GM18526 (cell line): ENCODE results near the gene ST6GAL1.

Experiments
- POLR2A ChIP-seq: IDR thresholded peaks from 3 replicates; pipeline ENCODE4 v1.6.1; 2011; ENCODE audit not compliant: insufficient read length; ENCODE audit errors: extremely low read depth

Gene ST6GAL1

DNA sequence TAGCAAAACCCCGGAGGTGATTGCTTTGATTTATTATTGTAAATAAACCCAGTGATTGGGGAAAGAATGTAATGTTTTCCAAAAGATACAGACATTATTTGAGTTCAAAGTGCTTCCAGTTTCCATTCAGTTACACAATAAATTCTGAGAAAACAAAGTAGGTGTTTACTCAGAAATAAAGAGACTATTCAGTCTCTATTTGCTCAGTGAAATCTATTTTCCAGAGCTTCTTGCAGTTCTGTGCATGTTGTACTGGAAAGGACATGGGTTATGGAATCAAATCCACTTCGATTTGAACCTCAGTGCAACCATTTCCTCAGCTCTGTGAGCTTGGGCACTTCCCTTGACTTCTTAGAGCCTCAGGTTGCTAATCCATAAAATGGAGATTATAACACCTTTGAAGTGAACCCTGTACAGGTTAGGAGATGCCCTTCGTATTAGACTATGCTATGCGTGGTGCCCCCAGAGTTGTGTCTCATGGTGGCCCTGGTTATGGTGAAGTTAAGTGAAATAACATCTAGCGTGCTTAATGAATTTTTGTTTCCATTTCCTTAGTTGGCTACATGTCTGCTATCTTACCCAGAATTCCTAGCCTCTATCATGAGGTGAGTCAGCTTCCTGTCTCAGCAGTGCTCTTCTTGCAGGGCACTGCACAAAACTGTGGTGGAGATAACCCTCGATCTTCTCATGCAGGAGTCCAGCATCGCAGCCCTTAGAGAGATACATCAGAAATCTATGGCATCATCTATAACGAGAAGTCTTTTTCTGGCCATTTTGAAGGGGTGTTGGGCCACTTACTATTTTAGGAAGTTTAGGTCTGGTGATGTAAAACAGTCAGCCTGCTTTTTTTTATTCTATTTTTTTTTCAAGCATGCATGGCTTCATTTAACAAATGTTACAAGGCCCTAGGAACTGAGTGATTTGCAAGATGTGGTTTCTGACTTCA lies 111.3 kb downstream of the ST6GAL1 start:
- no peak for TF ChIP-seq POLR2A

DNA sequence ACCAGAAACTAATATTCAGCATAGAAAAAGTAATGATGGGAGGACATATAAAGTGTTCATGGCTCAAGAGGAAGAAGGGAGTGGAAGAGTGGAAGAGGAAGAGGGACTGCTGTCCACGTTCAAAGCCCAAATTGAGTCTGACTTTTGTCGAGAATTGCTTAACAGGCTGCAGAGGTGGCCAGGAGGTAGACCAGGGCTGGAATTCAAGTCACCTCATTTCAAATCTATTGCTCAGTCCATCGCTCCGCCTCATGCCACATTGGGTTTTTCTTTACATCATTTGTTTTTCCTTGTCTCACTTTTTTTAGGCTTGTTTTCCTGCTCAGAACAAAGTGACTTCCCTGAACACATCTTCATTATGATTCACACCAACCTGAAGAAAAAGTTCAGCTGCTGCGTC lies 112.0 kb downstream of the ST6GAL1 start:
- TF ChIP-seq POLR2A = no peak

DNA sequence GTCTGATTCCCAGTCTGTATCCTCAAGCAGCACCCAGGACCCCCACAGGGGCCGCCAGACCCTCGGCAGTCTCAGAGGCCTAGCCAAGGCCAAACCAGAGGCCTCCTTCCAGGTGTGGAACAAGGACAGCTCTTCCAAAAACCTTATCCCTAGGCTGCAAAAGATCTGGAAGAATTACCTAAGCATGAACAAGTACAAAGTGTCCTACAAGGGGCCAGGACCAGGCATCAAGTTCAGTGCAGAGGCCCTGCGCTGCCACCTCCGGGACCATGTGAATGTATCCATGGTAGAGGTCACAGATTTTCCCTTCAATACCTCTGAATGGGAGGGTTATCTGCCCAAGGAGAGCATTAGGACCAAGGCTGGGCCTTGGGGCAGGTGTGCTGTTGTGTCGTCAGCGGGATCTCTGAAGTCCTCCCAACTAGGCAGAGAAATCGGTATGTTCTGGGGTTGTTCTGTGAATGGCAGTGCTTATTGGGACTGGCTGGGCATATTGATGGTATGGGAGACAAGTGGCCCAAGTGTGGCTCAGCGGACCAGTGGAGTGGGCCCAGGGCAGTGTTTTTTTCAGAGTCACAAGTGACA lies 112.6 kb downstream of the ST6GAL1 start:
- TF ChIP-seq POLR2A = no peak

DNA sequence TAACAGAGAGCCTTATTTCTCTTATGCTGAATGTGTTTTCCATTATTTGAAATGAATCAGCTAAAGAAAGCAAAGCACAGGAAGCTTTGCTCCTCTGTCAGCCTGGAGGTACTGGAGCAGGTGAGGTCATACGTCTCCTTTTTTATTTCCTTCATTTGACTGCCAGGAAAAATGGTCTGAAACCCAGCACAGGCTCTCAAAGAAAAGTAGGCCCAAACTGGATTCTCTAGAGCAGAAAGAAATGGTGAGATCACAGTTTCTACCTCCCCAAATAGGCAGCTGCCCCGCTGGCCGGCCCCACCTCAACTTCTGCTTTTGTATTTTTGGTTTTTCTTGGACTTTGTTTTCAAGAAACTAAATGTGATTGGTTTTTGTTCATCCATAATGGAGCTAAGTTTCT lies 113.9 kb downstream of the ST6GAL1 start:
- TF ChIP-seq POLR2A = no peak

DNA sequence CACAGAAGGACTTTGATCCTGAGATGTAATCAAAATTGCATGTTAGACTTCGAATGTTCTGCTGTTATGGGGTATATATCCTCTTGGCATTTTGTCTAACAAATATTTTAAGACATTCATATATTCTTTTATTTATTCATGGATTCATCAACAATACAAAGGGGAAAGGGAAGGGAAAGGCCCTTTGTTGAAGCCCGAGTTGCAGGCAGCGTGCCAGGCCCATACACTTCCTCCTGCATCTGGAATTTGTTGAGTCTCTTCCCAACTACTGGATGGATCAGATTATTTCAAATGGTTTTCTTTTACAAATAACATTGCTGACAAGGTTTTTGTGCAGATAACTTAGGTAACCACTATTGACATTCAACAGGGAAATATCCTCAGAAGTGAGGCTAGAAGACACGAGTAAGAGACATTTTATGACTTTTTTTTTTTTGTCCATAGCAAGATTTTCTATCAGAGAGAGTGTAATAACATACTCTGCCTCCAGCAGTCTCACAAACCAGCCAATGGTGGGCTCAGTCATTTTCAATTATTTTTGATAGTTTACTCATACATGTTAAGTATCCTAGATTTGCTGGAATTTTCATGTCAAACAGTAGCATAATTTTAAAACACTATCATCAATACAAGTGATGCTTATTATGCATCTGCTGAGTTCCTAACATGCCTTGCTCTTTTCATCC lies 114.7 kb downstream of the ST6GAL1 start:
- TF ChIP-seq POLR2A = no peak

DNA sequence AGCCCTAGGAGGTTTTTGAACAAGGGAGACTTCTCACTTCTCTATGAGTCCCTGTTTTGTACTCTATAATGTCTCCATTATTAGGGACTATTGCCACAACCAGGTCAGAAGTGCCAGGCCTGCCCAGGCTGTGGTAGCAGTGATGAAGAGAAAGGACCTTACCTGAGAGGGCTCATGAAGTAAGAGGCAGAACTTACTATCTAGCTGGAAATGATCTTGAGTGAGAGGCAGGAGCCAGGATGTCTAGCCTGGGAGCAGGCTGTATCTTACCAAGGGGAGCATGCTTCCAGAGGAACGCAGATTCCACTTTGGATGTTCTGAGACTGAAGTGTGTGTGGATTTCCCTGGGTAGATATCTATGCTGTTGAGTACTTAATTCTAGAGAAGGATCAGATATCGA lies 115.7 kb downstream of the ST6GAL1 start:
- no peak for TF ChIP-seq POLR2A

DNA sequence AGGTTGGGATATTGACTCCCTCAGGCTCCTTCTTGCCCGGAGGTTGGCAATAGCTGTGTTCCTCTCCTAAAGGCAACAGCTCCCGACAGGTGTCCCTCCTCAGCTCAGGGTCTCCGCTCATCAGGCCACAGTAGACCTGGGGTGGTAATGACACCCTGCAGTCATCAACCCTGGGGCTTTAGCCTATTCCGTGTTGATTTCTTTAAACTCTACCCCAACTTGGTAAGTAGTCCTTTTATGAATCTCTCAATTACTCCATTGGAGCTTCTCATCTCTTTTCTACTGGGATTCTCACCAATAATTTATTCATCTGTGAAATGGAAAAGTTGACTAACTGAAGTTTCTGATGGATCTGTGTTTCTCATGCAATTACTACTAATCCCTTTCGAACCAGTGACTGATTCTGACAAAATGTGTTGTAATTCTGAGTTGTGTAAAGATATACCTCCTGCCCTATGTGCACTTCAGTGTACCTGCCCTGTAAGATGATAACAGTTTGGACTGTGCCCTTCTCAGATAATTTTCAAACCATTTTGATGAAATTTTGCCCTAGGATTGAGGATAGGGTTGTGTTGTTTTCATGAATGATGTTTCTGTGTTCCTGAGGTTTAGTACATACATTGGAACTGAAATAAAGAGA lies 119.3 kb downstream of the ST6GAL1 start:
- no peak for TF ChIP-seq POLR2A

DNA sequence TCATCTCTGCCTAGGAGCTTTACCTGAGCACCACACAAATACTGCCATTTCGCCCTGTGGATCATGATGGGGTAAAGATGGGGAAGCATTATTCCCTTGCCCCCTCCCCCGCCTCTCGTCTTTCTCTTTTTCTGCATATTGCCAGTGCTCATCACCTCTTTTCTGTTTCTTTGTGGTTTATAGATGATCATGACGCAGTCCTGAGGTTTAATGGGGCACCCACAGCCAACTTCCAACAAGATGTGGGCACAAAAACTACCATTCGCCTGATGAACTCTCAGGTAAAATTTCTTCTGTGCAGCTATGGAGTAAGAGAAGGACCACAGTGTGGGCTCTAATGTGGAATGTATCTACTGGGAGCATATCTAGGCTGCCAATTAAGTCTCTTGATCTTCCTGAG lies 120.7 kb downstream of the ST6GAL1 start:
- TF ChIP-seq POLR2A = no peak

DNA sequence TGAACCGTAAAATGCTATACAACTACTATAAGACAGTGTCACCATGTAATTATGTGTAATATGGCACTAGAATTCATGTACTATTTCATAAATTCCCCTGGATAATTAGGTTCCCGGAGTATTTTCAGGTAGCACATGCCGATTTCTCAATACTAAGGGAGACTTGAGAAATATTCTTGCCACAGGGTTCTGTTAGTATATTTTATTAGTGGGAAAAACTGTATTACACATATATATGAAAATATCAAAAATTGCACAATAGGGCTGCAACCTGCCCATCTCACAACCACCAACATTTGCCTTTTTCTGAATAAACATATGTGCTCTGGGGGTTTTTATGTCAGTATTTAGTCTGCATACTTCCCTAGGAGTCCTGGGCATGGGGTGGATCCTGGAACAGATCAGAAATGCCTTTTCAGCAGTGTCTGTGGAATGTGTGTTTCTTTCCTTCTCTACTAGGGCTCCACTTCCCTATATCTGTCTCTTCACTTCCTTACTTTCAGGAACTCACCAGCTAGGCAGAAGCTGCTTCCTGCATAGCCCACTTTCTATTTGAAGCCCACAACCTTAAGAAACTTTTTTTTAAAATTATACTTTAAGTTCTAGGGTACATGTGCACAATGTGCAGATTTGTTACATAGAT lies 121.5 kb downstream of the ST6GAL1 start:
- no peak for TF ChIP-seq POLR2A

DNA sequence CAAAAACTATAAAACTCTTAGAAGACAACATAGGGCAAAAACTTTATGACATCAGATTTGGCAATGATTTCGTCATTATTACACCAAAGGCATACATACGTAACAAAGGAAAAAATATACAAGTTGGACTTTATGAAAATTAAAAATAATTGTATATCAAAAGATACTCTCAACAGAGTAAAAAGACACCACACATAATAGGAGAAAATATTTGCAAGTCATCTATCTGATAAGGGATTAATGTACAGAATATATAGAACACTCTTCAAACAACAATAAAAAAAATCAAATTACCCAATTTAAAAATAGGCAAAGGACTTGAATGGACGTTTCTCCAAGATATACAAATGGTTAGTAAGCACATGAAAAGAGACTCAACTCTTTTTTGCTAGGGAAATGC lies 131.4 kb downstream of the ST6GAL1 start:
- TF ChIP-seq POLR2A = no peak

DNA sequence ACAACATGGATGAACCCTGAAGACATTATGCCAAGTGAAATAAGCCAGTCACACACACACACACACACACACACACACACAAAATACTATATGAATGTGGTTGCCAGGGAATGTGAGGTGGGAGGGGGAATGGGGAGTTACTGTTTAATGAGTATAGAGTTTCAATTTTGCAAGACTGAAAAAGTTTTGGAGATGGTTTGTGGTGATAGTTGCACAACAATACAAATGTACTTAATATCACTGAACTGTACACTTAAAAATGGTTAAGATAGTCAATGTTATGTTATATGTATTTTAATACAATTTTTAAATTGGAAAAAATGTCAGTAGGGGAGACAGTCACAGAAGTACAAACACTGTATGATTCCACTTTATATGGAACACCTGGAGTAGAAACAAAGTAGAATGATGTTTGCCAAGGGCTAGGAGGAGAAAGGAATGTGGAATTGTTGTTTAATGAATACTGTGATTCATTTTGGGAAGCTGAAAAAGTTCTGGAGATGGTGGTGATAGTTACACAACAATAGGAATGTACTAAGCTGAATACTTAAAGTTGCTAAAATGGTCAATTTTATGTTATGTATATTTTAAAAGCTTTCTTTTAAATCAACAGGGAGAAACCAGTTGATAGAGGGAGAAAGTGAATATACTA lies 132.3 kb downstream of the ST6GAL1 start:
- TF ChIP-seq POLR2A = no peak

DNA sequence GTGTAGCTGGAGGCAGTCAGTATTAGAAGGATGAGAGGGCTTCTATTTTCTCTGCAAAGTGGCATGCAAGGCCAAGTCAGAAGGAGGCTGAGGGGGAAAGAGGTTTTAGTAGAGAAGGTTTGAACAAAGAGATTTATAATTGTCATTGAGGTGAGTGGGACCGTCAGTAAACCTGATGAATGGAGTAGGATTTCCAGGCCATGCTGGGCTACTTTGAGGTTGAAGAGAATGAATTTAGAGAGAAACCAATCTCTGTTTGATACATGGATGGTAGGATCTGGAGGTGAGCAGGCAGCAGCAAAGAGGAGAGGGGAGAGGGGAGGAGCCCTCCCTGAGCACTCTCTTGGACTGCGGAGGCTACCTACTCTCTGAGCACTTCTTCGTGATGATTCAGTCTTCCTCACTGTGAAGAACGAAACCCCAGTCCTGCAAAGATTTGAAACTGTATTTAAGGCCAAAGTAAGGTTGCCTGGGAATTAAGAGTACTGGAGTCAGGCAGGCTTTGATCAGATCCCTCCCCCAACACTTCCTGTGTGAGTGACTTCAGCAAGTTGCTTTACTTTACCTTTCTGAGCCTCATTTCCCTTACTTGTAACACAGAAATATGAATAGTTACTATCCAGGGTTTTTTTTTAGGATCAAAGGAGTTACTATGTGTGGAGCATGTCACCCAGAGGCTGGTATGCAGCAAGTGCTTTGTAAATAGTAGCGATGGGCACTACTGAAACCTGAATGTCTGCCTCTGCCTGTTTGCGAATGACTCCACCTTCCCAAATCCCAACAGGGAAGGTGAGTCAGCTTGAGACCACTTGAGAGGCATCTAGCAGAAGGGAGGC lies 133.2 kb downstream of the ST6GAL1 start:
- no peak for TF ChIP-seq POLR2A

DNA sequence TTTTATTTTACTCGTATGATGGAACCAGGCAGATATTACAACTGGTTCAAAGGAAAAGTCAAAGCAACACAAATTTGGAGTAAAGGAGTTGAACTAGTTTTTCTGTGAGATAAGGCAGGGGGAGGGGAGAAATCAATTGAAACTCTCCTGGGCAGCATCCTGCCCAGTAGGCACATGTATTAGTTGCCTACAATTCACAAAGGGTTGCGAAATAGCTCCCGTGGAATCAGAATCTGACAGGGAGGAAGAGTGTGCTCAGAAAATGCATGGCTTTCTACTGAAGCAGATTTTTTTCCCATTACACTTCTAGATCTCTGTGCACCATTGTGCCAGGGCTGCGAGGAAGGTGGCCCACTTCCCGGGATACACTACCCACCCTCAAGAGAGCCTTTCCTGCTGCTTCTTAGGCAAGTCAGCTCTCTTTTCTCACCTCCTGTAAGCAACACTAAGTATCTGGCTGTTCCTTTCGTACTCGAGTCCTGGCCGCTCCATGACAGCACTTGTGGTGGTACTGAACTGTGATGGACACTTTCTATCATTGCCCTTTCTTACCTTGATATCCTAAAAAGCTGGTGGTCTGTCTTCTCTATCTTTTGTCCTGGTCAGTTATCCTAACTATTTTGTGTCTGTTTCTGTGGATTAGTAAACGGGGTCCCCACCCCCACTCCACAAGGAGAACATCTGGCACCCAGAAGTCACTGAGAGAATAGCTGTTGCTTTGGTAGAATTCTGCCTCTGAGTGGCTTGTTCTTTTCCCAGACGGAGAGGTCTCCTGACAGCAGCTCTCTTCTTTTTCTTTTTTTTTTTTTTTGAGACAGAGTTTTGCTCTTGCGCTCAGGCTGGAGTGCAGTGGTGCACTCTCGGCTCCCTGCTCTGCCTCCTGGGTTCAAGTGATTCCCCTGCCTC lies 134.1 kb downstream of the ST6GAL1 start:
- no peak for TF ChIP-seq POLR2A
